ENCODE data around the gene SMOC1.

The SMOC1 gene

DNA sequence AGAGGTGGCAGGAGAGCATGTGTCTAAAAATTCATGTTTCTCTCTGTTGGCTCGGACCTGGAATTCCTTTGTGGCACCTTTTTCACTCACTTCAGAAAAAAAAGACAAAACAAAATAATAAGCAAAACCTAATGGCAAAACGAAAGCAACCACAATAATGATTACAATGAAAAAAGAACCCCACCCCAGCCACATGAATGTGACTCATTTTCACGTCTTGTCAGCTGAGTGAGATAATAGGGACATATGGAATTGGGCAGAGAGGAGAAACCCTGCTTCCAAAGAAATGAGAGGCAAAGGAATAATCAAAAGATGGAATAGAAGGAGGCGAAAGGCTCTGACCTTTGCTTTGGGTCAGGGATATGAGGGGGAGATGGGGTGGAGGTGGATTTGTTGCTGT lies 166.1 kb downstream of the SMOC1 start:
- DNase-seq (ENCODE audit: low read depth), result no peak

DNA sequence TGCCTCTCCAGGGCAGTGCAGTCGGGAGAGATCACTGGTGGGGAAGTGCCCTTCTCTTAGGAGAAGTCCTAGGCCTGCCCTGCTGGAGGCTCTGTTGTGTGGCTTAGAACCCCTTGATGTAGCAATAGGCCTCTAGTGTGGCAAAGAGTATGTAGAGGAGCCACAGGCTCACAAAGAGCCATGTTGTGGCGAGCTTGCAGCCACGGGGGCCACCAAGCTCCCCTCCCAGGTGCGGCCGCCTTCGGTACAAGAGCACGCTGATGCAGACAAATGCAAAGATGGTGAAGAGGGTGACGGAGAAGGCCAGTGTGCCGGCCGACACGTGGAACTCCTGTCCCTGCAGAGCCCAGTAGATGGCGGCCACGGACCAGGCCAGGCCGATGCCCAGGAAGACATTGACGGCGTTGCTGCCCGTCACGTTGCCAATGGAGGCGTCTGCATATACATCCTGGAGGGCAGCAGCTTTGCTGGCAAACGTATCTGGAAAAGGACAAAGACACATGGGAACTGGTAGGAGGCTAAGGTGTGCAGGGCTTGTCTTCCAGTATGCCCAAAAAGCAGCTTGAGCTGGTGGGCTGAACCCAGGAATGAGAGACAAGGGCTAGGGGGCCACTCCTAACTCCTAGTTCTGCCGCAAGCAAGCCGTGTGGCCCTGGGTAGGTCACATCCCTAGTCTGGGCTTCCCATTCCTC lies 166.8 kb downstream of the SMOC1 start:
- no peak for DNase-seq (ENCODE audit: low read depth)

DNA sequence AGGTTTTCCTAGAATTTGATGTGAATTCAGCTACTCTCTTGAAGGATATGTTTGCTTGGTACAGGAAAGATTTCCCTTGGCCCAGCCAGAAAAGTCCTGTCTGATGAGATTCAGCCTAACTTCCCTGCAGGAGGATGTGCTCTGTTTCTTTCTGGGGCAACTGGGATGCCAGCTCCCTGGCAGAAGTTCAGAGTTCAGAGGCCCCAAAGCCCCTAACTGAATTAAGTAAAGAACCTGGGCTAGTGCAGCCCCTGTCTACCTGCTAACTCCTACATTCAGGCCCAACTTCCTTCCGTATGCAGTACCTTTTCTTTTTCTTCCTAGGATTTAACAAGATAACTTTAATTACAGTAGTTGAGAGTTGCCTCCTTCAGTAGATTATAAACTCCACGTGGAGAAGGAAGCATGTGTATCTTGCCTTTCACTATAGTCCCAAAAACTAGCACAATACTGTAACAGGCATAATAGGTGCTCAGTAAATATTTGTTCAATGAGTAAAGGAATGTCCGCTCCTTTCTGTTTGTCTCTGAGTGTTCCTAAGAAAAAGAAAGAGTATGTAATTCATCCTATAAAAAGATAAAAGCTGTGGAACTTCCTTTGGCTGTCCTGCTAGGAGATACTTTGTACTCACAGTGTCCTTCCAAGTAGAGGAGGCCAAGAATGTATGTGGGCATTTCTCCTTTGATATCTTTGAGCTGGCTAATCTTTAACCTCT lies 168.5 kb downstream of the SMOC1 start:
- no peak for DNase-seq (ENCODE audit: low read depth)

GRCh38 chr14:70048313-70048654 lies 169.1 kb downstream of the SMOC1 start:
- DNase-seq (ENCODE audit: low read depth), result no peak

- DNase-seq (ENCODE audit: low read depth), result no peak
Measured at GRCh38 chr14:70049605-70050004, 170.4 kb downstream of the SMOC1 start.

DNA sequence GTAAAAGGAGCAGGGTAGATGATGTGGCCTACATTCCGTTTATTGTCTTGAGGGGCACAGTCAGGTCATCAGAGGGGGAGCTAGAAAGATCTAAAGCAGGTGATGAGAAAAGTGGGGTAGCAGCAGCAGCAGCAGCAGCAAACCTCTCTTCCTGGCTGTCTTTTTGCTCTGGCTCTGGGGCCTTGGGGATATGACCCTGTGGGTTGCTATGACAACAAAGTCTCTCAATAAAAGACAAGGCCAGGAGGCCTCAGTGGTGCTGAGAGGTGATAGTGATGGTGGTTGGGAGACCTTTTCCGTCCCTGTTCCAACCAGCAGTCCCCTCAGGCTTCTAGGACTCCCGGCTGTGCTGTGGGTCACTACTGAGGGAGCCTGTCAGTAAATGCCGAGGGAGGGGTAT lies 170.9 kb downstream of the SMOC1 start:
- no peak for DNase-seq (ENCODE audit: low read depth)

- DNase-seq (ENCODE audit: low read depth), result no peak
Measured at GRCh38 chr14:70052990-70053389, 173.8 kb downstream of the SMOC1 start.

DNA sequence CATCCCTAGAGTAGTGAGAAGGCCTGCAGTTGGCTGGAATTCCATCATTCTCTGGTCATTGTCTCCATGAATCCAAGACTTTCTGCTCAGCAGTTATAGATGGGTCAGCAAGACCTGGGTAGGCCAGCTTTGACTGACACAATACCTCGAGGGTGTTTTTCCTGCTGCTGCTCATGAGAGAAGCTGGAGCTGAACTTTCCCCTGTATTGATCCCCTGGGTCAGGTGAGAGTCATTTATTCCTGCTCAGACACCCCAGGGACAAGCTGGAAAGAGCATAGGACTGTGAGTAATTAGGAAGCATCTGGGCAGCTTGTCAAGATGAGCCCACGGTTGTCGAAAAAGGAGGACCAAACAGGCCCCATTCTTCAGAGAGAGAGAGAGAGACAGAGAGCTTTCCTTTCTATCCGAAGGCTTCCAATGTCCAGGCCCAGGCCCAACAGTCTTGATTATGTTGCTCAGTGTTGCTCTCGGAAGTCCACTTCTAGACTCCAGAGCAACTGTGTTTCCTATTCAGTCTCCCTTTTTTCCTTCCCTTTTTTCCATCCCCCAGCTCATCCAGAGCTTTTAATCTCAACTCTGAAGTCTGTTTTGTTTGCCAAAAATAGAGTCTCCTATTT lies 178.4 kb downstream of the SMOC1 start:
- DNase-seq (ENCODE audit: low read depth), result no peak

- no peak for DNase-seq (ENCODE audit: low read depth)
Measured at GRCh38 chr14:70059545-70059944, 180.3 kb downstream of the SMOC1 start.

- DNase-seq (ENCODE audit: low read depth), result no peak
Measured at GRCh38 chr14:70061108-70061507, 181.9 kb downstream of the SMOC1 start.

DNA sequence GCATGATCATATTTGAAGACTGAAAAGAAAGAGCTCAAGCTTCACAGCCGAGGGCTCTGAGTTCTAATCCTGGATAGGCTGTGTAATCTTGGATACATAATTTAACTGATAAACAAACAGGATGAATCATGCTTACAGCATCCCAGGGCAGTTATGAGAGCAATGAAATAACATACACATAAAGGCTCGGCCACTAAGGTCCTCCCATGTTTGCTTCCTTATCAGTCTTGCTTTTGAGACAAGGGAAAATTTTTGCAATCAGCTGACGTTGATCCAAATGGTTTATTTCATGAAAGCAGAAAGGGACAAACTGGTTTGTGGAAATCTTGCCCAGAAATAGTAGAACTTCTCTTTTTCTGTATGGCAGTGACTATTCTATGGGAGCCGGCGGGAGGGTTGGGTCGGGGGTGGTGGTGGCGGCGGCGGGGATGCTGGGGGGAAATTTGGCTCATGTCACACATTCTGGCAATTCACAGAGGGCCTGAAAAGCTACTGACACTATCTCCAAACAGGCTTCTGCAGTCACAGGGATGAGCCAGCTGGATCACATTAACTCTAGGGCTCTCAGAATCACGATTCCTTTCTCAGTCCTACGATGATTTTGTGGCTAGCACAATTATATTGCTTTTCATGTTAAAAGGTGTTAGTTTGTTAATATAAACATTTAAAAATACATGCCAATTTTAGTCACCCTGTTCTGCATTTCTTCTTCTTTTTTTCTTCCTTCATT lies 185.1 kb downstream of the SMOC1 start:
- DNase-seq (ENCODE audit: low read depth), result no peak

- DNase-seq (ENCODE audit: low read depth), result no peak
Measured at GRCh38 chr14:70067810-70068209, 188.6 kb downstream of the SMOC1 start.

GRCh38 chr14:70069186-70069585 lies 190.0 kb downstream of the SMOC1 start:
- no peak for DNase-seq (ENCODE audit: low read depth)

DNA sequence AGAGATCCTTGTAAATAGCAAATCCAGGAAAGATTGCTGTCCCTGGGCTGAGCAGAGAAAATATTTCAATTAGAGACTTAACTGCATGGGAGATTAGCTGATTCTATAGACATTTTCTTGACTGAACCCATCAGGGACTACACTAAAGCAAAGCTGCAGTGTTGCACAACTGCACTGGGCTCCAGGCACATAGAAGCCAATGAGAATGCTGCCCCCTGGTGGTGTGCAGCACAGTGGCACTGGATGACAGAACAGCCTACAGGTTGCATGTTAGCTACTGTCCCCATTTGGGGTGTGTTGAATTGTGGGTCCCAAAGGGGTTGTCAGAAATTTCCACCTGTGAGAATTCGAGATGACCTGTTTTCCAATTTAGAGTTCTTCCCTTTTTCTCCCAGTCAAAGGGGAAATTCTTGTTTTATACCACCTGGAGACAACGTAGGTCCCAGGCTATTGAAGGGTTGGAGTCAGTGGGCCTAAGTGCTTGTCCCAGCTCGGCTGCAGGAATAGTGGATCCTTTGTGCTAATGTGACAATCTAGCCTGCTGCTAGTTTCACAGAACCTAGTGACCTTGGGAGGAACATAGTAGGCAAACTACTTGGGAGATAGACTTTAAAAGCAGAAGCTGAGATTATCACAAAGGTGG lies 194.8 kb downstream of the SMOC1 start:
- DNase-seq (ENCODE audit: low read depth), result peak; percentile 17

GRCh38 chr14:70077005-70077404 lies 197.8 kb downstream of the SMOC1 start:
- no peak for DNase-seq (ENCODE audit: low read depth)

DNA sequence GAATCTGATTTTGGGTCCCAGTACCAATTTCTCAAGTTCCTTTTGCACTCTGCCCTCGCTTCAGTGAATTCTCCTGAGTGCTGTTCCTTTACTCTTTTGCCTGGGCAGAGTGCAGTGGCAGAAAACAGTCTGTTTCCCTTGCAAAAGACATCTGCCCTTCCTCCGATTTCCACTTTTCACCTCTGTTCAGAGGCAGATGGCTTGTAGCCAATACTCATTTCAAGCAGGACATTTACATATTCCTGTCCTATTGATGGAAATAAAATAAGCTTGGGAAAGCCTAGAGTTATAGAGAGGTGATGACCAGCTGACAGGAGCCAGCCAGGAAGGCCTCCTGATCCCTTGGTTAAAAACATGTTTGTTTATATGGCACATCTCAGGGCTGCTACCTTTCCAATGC lies 198.5 kb downstream of the SMOC1 start:
- DNase-seq (ENCODE audit: low read depth), result no peak

DNA sequence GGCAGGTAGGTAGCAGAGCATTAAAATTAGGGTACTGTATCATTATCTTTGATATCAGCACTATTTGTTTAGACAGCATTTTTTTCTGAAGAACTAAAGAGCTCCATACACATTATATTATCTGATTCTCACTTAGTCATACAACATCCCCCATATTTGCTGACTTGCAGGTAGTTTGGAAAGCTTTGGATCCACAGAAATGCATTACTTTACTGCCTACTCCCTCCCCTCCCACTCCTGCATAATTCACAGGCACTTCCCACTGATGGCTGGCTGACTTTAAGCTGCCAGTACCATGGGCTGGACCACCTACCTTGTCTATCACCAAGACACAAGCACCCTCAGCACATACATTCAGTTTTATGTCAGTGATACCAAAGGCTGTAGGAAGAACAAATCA lies 199.1 kb downstream of the SMOC1 start:
- no peak for DNase-seq (ENCODE audit: low read depth)

- no peak for DNase-seq (ENCODE audit: low read depth)
Measured at GRCh38 chr14:70080076-70080475, 200.9 kb downstream of the SMOC1 start.

Measured in HS-27A (cell line).